Measurements from ENCODE around the gene RASSF4.

DNA sequence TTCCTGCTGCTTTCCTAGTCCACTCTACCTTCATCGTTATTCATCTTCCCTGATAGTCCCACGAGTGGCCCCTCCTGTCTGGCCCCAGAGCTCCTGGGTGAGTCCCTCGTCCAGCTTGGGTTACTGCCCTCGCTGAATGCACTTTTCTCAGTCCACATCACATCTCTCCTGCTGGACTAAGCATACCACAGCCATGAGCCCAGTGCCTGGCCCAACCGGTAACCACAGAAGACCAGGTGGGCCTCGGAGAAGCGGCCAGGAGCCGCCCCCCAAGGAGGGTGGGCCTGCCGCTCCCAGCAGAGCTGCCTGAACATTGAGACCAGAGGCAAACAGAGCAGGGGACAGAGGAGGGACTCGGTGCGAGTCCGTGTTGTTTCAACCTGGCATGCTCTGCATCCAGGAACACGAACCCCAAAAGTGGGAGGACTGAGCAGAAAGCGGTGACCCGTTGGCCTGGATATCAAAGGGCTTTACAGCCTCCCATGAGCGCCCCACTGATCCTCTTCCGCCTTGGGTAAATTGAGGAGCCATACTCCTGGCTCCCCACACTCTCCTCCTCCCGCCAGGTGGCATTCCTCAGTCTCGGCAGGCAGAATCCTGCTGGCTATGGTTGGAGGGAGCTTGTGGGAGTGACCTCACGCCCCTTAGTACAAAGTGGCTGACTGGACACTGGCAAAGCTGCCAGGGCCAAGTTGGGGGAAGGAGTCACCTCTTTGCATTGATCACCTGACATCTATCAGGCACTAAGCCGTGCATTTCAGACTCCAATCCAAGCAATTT, 35.2 kb upstream of the RASSF4 start:
- TF ChIP-seq, protein P1, sequence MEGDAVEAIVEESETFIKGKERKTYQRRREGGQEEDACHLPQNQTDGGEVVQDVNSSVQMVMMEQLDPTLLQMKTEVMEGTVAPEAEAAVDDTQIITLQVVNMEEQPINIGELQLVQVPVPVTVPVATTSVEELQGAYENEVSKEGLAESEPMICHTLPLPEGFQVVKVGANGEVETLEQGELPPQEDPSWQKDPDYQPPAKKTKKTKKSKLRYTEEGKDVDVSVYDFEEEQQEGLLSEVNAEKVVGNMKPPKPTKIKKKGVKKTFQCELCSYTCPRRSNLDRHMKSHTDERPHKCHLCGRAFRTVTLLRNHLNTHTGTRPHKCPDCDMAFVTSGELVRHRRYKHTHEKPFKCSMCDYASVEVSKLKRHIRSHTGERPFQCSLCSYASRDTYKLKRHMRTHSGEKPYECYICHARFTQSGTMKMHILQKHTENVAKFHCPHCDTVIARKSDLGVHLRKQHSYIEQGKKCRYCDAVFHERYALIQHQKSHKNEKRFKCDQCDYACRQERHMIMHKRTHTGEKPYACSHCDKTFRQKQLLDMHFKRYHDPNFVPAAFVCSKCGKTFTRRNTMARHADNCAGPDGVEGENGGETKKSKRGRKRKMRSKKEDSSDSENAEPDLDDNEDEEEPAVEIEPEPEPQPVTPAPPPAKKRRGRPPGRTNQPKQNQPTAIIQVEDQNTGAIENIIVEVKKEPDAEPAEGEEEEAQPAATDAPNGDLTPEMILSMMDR (IDR thresholded peaks at IDR 0.05; ENCODE audit: insufficient read depth, low read length), result no peak
- TF ChIP-seq POLR2AphosphoS5 (IDR thresholded peaks at IDR 0.05; ENCODE audit: low read depth) (no peak), SPI1 (IDR thresholded peaks at IDR 0.05; ENCODE audit: borderline replicate concordance, low read depth) (no peak), GABPA (IDR thresholded peaks at IDR 0.05; ENCODE audit: low read depth) (no peak)
